ENCODE data around the gene IRF2BP2. TPM values are rescaled to one million over a fixed set of nuclear protein-coding genes. Genes with fewer than 3 reads are reported as not detected.

Gene IRF2BP2
- total and polyA plus RNA-seq, 2 donors (not counting 1 experiment from before 2014, with no cell fraction given), result 126 to 255 TPM

- H3K27ac ChIP-seq (ENCODE audit: low read length in 2 of 2), result no peak overlapping the region
- H3K36me3 ChIP-seq (replicated peaks in 1 of 2; ENCODE audit: control extremely low read depth in 1 of 2, control insufficient read depth in 1 of 2, extremely low read depth in 1 of 2, insufficient read depth in 2 of 2, low read length in 1 of 2), result no peaks in the 10 kb centered on the region
- H3K4me2 ChIP-seq (replicated peaks; ENCODE audit: low read depth, low read length, poor library complexity, severe bottlenecking), result no peak overlapping the region
- ATAC-seq (ENCODE audit: low read depth), result no peak
- Mint-ChIP-seq H3K27ac (no peak overlapping the region), H3K27me3 (no peaks in the 10 kb centered on the region), H3K9me3 (ENCODE audit: insufficient read depth) (no peaks in the 10 kb centered on the region), H3K4me1 (no peaks in the 10 kb centered on the region), H3K4me3 (no peak overlapping the region)
- H3K79me2 ChIP-seq (ENCODE audit: control insufficient read depth, insufficient read depth, low read length), result no peaks in the 10 kb centered on the region
- CTCF ChIA-PET, result no interaction called here
- H3K9ac ChIP-seq (ENCODE audit: low read length), result no peak overlapping the region
- no peaks in the 10 kb centered on the region for H4K20me1 ChIP-seq (ENCODE audit: control insufficient read depth, insufficient read depth, low read length, poor library complexity, severe bottlenecking)
- H3K27me3 ChIP-seq (replicated peaks in 1 of 4; ENCODE audit: control extremely low read depth in 1 of 4, control insufficient read depth in 3 of 4, insufficient read depth in 4 of 4, low read length in 3 of 4), result no peaks in the 10 kb centered on the region
- H2AFZ ChIP-seq (ENCODE audit: insufficient read depth, low read depth, low read length, poor library complexity, severe bottlenecking), result no peak overlapping the region
- no peak overlapping the region for H3K4me3 ChIP-seq (ENCODE audit: control extremely low read depth in 1 of 5, extremely low read depth in 1 of 5, insufficient read depth in 1 of 5, low read depth in 2 of 5, low read length in 4 of 5)
- no peaks in the 10 kb centered on the region for H3K9me3 ChIP-seq (ENCODE audit: control extremely low read depth in 1 of 3, control insufficient read depth in 2 of 3, insufficient read depth in 1 of 3, low read length in 2 of 3)
- TF ChIP-seq CTCF (IDR thresholded peaks at IDR 0.05), result no peak
- TF ChIP-seq EZH2 (IDR thresholded peaks at IDR 0.05; ENCODE audit: borderline replicate concordance, insufficient read depth, low read depth, low read length, poor library complexity, severe bottlenecking), result no peak
- DNase-seq, result no peak
- intact Hi-C loops (cut with micrococcal nuclease), result no loop called here
- 85% methylated on average over 5 of the region's 7 CpGs for WGBS (ENCODE audit: insufficient coverage)
- no peaks in the 10 kb centered on the region for H3K4me1 ChIP-seq (ENCODE audit: control insufficient read depth in 2 of 2, insufficient read depth in 2 of 2, low read length in 2 of 2)
- POLR2A ChIA-PET, result interaction anchor here (0.6 kb wide), 1 partner anchor 41 kb away, joined by 3 read pairs; no protein-coding TSS in a partner anchor
Observed at GRCh38 chr1:234634387-234634786, 24.4 kb upstream of the IRF2BP2 start.

GRCh38 chr1:234633246-234634003 lies 23.4 kb upstream of the IRF2BP2 start:
- Histone ChIP-seq H2AFZ (ENCODE audit: insufficient read depth, low read depth, low read length, poor library complexity, severe bottlenecking) (no peak overlapping the region), H3K4me3 (ENCODE audit: control extremely low read depth in 1 of 5, extremely low read depth in 1 of 5, insufficient read depth in 1 of 5, low read depth in 2 of 5, low read length in 4 of 5) (no peak overlapping the region), H3K36me3 (replicated peaks in 1 of 2; ENCODE audit: control extremely low read depth in 1 of 2, control insufficient read depth in 1 of 2, extremely low read depth in 1 of 2, insufficient read depth in 2 of 2, low read length in 1 of 2) (no peaks in the 10 kb centered on the region), H3K79me2 (ENCODE audit: control insufficient read depth, insufficient read depth, low read length) (no peaks in the 10 kb centered on the region), H3K27ac (ENCODE audit: low read length in 2 of 2) (no peak overlapping the region), H3K27me3 (replicated peaks in 1 of 4; ENCODE audit: control extremely low read depth in 1 of 4, control insufficient read depth in 3 of 4, insufficient read depth in 4 of 4, low read length in 3 of 4) (no peaks in the 10 kb centered on the region), H3K9ac (ENCODE audit: low read length) (no peak overlapping the region), H3K4me2 (replicated peaks; ENCODE audit: low read depth, low read length, poor library complexity, severe bottlenecking) (no peak overlapping the region), H3K9me3 (ENCODE audit: control extremely low read depth in 1 of 3, control insufficient read depth in 2 of 3, insufficient read depth in 1 of 3, low read length in 2 of 3) (no peaks in the 10 kb centered on the region), H3K4me1 (ENCODE audit: control insufficient read depth in 2 of 2, insufficient read depth in 2 of 2, low read length in 2 of 2) (no peaks in the 10 kb centered on the region), H4K20me1 (ENCODE audit: control insufficient read depth, insufficient read depth, low read length, poor library complexity, severe bottlenecking) (no peaks in the 10 kb centered on the region)
- no peak for ATAC-seq (ENCODE audit: low read depth)
- 92% methylated on average over 6 of the region's 6 CpGs for WGBS (ENCODE audit: insufficient coverage)
- Mint-ChIP-seq H3K9me3 (ENCODE audit: insufficient read depth) (no peaks in the 10 kb centered on the region), H3K27me3 (no peaks in the 10 kb centered on the region), H3K4me1 (no peaks in the 10 kb centered on the region), H3K27ac (no peak overlapping the region), H3K4me3 (no peak overlapping the region)
- DNase-seq, result no peak
- no peak for TF ChIP-seq EZH2 (IDR thresholded peaks at IDR 0.05; ENCODE audit: borderline replicate concordance, insufficient read depth, low read depth, low read length, poor library complexity, severe bottlenecking)
- no peak for TF ChIP-seq CTCF (IDR thresholded peaks at IDR 0.05)
- CTCF ChIA-PET, result no interaction called here
- POLR2A ChIA-PET, result interaction anchor here (0.6 kb wide), 1 partner anchor 40 kb away, joined by 3 read pairs; no protein-coding TSS in a partner anchor
- intact Hi-C loops (cut with micrococcal nuclease), result no loop called here
